Urinary bladder (tissue), 4 donors: ENCODE data around the gene CNPY3. TPM values are rescaled to one million over a fixed set of nuclear protein-coding genes. Genes with fewer than 3 reads are reported as not detected.

ENCODE experiments used
- DNase-seq: peaks from one replicate; pipeline ENCODE4 v3.0.0-alpha.2; 2015; ENCODE audit errors: extremely low spot score
- H3K27ac ChIP-seq: one replicate; pipeline ENCODE4 v1.5.1; 2013; ENCODE audit warnings: low read depth, mild to moderate bottlenecking, moderate library complexity
- H3K36me3 ChIP-seq: one replicate; pipeline ENCODE4 v1.6.1; 2013; ENCODE audit warnings: mild to moderate bottlenecking, moderate library complexity; ENCODE audit not compliant: insufficient read depth
- H3K4me1 ChIP-seq: one replicate; pipeline ENCODE4 v1.6.1; 2013; ENCODE audit warnings: mild to moderate bottlenecking, moderate library complexity; ENCODE audit not compliant: insufficient read depth
- H3K4me3 ChIP-seq: one replicate; pipeline ENCODE4 v1.5.1; 2013; ENCODE audit warnings: low read depth, low read length
- WGBS: extraction: QIAGEN DNeasy Blood & Tissue Kit; methylation state at CpG from one replicate; pipeline ENCODE4 v1.1.7; 2013; 5-methylcytosine and 5-hydroxymethylcytosine counted together
- polyA plus RNA-seq: library from polyadenylated mRNA; stranded (reverse); fragments of 200-250 nt; gene quantifications from one replicate; pipeline ENCODE4 v1.2.3, GENCODE V29; 2013
- total RNA-seq: library from RNA; depleted of rRNA; stranded (reverse); fragments of >200 nt; gene quantifications from one replicate; pipeline ENCODE4 v1.2.3, GENCODE V29; 2014
- donor health status: healthy with polysubstance abuse.
- donor health status: healthy.

CNPY3 gene
- total and polyA plus RNA-seq, 2 donors: 15.8 to 43.8 TPM

DNA sequence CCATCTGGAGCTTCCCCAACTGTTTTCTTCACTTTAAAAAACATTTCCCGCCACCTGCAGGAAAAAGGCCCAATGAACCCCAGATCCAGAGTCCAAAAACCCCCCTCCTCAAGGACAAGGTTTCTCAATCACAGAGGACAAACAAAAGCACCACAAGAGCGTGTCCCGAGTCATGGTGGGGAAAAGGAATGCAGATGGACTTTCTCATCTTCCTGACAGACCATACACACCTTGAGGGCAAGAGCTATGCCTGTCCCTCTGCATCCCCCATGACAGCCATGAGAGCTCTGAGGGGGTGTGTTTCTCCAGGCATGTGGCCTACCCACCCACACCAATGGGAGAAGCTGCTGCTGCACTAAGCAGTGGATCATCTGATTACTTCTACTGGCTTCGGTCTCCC, 40.7 kb downstream of the CNPY3 start:
- no peak overlapping the region for H3K27ac ChIP-seq
- 92% methylated on average over 4 of the region's 4 CpGs for WGBS
- no peak for DNase-seq
- H3K4me3 ChIP-seq: no peak overlapping the region
- H3K36me3 ChIP-seq: peaks cover 9% of the 10 kb centered on the region
- peaks cover 2% of the 10 kb centered on the region for H3K4me1 ChIP-seq

- WGBS: 81% methylated on average over 4 of the region's 4 CpGs
- no peak overlapping the region for H3K4me3 ChIP-seq
Observed at GRCh38 chr6:42970871-42971612, 41.8 kb downstream of the CNPY3 start.

GRCh38 chr6:42971746-42972327, 42.6 kb downstream of the CNPY3 start:
- Histone ChIP-seq H3K36me3 (peaks cover 7% of the 10 kb centered on the region), H3K4me1 (peaks cover 2% of the 10 kb centered on the region), H3K27ac (no peak overlapping the region), H3K4me3 (no peak overlapping the region)
- DNase-seq: no peak
- 79% methylated on average over 3 of the region's 3 CpGs for WGBS

More at GRCh38 chr6:42970871-42971612, 41.8 kb downstream of the CNPY3 start:
- Histone ChIP-seq H3K36me3 (peaks cover 7% of the 10 kb centered on the region), H3K27ac (no peak overlapping the region), H3K4me1 (peaks cover 2% of the 10 kb centered on the region)
- DNase-seq: no peak

GRCh38 chr6:42973926-42974325, 44.6 kb downstream of the CNPY3 start:
- Histone ChIP-seq H3K4me1 (peaks cover 2% of the 10 kb centered on the region), H3K27ac (no peak overlapping the region), H3K36me3 (peaks cover 5% of the 10 kb centered on the region), H3K4me3 (no peak overlapping the region)
- DNase-seq: no peak
- 89% methylated on average over 3 of the region's 3 CpGs for WGBS

GRCh38 chr6:42974919-42975505, 45.7 kb downstream of the CNPY3 start:
- WGBS: 76% methylated on average over 5 of the region's 5 CpGs
- Histone ChIP-seq H3K4me3 (no peak overlapping the region), H3K36me3 (peaks cover 5% of the 10 kb centered on the region), H3K4me1 (peaks cover 2% of the 10 kb centered on the region), H3K27ac (no peak overlapping the region)
- DNase-seq: no peak

DNA sequence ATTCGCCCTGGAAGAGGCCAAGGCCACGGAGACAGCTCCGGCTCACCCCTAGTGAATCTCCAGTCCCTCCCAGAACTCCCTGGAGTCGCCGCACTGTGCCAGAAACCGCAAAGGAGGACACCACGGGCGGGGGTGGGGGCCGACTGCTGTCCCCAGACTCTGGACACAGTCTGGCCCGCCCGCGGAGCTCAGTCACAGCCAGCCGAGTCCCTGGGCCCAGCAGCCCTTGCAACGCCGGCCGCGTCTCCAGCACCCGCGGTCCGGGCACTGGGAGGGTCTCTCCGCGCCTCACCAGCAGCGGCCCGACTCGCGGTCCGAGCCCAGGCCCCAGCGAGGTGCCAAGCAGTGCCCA, 49.2 kb downstream of the CNPY3 start:
- Histone ChIP-seq H3K4me1 (no peaks in the 10 kb centered on the region), H3K27ac (peak overlapping the region; percentile 83), H3K4me3 (peak overlapping the region; percentile 90), H3K36me3 (peaks cover 5% of the 10 kb centered on the region)
- DNase-seq: no peak
- under 1% methylated on average over 28 of the region's 28 CpGs for WGBS

DNA sequence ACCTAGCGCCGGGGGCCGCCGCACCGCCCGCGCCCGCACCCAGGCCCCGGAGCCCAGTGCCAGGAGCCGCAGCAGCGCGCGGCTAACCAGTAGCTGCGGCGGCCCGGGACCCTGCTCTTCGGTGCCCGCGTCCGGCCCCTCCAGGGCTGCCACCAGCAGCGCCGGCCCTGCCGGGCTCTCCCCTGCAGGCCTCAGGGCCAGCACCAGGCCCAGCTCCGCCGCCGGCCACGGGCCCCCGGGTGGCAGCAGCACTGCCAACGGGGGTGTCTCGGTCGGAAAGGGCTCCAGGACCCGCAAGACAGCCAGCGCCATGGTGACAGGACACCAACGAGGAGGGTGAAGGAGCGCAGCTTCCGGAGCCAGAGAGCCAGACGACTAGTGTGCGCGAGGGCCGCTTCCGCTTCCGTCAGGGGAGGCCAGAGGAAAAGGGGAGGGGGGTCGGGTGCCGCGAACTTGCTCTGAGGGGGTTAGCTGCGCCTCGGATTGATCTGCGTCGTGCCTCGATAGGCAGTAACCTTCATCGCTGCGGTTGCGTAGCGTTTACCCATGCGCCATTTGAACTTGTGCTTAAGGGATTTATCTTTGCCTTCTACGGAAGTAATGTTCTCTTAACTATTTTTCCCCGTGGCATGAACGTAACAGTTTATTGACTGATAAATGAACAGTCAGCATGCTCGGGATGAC, 49.7 kb downstream of the CNPY3 start, which contains the start of gene PEX6:
TSS of gene PEX6 (minus strand) at position 343 of the 684 bp plus-strand sequence. CDS start at position 312, 31 bp downstream.
- H3K36me3 ChIP-seq: no peaks in the 10 kb centered on the region
- WGBS: under 1% methylated on average over 59 of the region's 59 CpGs
- peak; percentile 72 for DNase-seq
- H3K4me3 ChIP-seq: peak within 1 kb of the TSS; percentile 90
- peak within 1 kb of the TSS; percentile 83 for H3K27ac ChIP-seq
- H3K4me1 ChIP-seq: no peaks in the 10 kb centered on the region

- 43% methylated on average over 9 of the region's 9 CpGs for WGBS
- no peak for DNase-seq
- Histone ChIP-seq H3K27ac (peak overlapping the region; percentile 71), H3K4me3 (peak overlapping the region; percentile 90), H3K36me3 (no peaks in the 10 kb centered on the region), H3K4me1 (no peaks in the 10 kb centered on the region)
Observed at GRCh38 chr6:42979523-42980177, 50.4 kb downstream of the CNPY3 start.

DNA sequence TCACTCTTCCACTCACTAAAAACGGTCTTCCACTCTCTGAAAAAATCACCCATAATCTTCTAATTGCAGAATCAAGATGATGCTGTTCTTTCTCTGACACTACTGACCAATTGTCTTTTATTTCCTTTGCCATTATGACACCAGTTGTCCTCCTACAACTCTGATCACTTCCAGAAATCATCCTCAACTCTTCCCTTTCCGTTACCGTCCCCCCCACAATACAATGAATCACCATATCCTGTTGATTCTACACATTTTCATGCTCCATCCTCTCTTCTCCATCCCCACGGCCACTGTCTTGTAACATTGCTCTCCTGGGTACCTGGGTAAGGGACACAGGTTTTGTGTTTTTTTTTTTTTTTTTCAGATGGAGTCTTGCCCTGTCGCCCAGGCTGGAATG, 52.6 kb downstream of the CNPY3 start:
- 89% methylated on average over 5 of the region's 5 CpGs for WGBS

GRCh38 chr6:42984001-42984923, 55.0 kb downstream of the CNPY3 start, which contains the start of gene PPP2R5D:
TSS of gene PPP2R5D (plus strand) at chr6:42984570. CDS start at chr6:42984678, 108 bp downstream.
- H3K4me3 ChIP-seq: peak within 1 kb of the TSS; percentile 76
- H3K36me3 ChIP-seq: no peaks in the 10 kb centered on the region
- DNase-seq: peak; percentile 98
- H3K27ac ChIP-seq: peak within 1 kb of the TSS; percentile 65
- under 1% methylated on average over 59 of the region's 59 CpGs for WGBS
- H3K4me1 ChIP-seq: no peaks in the 10 kb centered on the region

More for the DNA sequence above, 52.6 kb downstream of the CNPY3 start:
- H3K4me1 ChIP-seq: no peaks in the 10 kb centered on the region
- no peaks in the 10 kb centered on the region for H3K36me3 ChIP-seq
- no peak overlapping the region for H3K4me3 ChIP-seq
- no peak for DNase-seq
- H3K27ac ChIP-seq: no peak overlapping the region

GRCh38 chr6:42984924-42985475, 55.7 kb downstream of the CNPY3 start:
- Histone ChIP-seq H3K4me3 (peak overlapping the region; percentile 76), H3K4me1 (no peaks in the 10 kb centered on the region)
- DNase-seq: no peak

More at GRCh38 chr6:42984924-42985475, 55.7 kb downstream of the CNPY3 start:
- WGBS: 10% methylated on average over 13 of the region's 13 CpGs
- H3K27ac ChIP-seq: peak overlapping the region; percentile 45
- H3K36me3 ChIP-seq: no peaks in the 10 kb centered on the region
